Aorta (tissue), 5 donors: ENCODE measurements around the gene OSBPL10. TPM values are rescaled to one million over a fixed set of nuclear protein-coding genes. Genes with fewer than 3 reads are reported as not detected.

Experiments used
- ATAC-seq: fragments of 200-7000 bp; cut with Tn5 transposase; one replicate; pipeline ENCODE4 v1.9.1; 2022; ENCODE audit warnings: moderate library complexity; ENCODE audit not compliant: low FRiP score
- DNase-seq, 2 donors: peaks; one replicate each; pipeline ENCODE4 v3.0.0-alpha.2; 2020
- H3K27ac ChIP-seq, 2 donors: one replicate each; pipeline ENCODE4 v1.5.1; 2013; ENCODE audit warnings: low read length in 2 of 2, mild to moderate bottlenecking in 2 of 2, moderate library complexity in 2 of 2, control low read depth in 1 of 2, inconsistent platforms in 1 of 2, low read depth in 1 of 2
- H3K27me3 ChIP-seq, 2 donors: one replicate each; pipeline ENCODE4 v1.6.1; 2013; ENCODE audit warnings: control low read depth in 1 of 2, low read length in 1 of 2, mild to moderate bottlenecking in 1 of 2, moderate library complexity in 1 of 2; ENCODE audit not compliant: insufficient read depth in 2 of 2, control insufficient read depth in 1 of 2
- H3K36me3 ChIP-seq, 2 donors: one replicate each; pipeline ENCODE4 v1.6.1; 2013; ENCODE audit warnings: control low read depth in 1 of 2, low read length in 1 of 2, mild to moderate bottlenecking in 1 of 2; ENCODE audit not compliant: insufficient read depth in 2 of 2, control insufficient read depth in 1 of 2
- H3K4me1 ChIP-seq, 2 donors: one replicate each; pipeline ENCODE4 v1.6.1; 2013; ENCODE audit warnings: low read length in 2 of 2, control low read depth in 1 of 2, mild to moderate bottlenecking in 1 of 2, moderate library complexity in 1 of 2; ENCODE audit not compliant: insufficient read depth in 2 of 2, control insufficient read depth in 1 of 2
- H3K4me3 ChIP-seq, 2 donors: one replicate each; pipeline ENCODE4 v1.5.1; 2013; ENCODE audit warnings: low read length in 2 of 2, control low read depth in 1 of 2, mild to moderate bottlenecking in 1 of 2
- H3K9me3 ChIP-seq: one replicate; pipeline ENCODE4 v1.6.1; 2013; ENCODE audit warnings: mild to moderate bottlenecking, low read length; ENCODE audit not compliant: control insufficient read depth
- WGBS, 2 donors: extraction: QIAGEN DNeasy Blood & Tissue Kit; methylation state at CpG; one replicate each; pipeline ENCODE4 v1.1.7; 2013; 5-methylcytosine and 5-hydroxymethylcytosine counted together
- intact Hi-C, 2 donors: fragments of 100-400 bp; cut with DNase I; formaldehyde crosslinking; loops; one replicate each; pipeline versions ENCODE4 v1.14.2 to v1.15.0; 2022
- polyA plus RNA-seq, 2 donors: library from polyadenylated mRNA; stranded (reverse); fragments of 200-250 nt; gene quantifications; one replicate each; pipeline ENCODE4 v1.2.3, GENCODE V29; 2013
- total RNA-seq, 2 donors: library from RNA; stranded (reverse); fragmentation: NEBNext Ultra II Directional; extraction: Animal tissue kit (Norgen Biotek cat#: 25700); gene quantifications; one replicate each; pipeline ENCODE4 v1.2.1, GENCODE V29; 2021
- donor health status: healthy with polysubstance abuse.
- donor health status: Bipolar disorder and iron deficiency.
- donor health status: DM: no; HTN: no; CAD: no.
- donor health status: DM: no; HTN: no; CAD: no.
- donor health status: DM: yes; HTN: yes; CAD: no.

The OSBPL10 gene
- total and polyA plus RNA-seq, 4 donors: 3.1 to 47.9 (median 17.4) TPM

DNA sequence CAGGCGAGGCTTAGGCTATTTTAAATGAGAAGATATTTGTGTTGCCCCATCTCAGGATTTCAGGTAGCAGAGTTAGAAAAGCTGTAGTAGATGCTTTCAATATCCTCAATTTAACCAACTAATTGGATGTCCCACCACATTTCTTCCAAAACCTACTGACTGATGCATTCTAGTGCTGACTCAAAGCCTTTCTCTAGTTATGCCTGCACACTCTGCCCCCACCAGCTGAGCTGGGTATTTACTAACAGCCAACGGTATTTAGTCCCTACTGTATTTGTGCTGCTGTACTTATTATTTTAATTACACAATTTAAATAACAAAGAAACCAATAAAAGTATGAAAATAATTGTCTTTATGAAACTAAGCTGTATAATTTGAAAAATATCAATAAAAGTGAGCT, 139.5 kb downstream of the OSBPL10 start:
- Histone ChIP-seq H3K4me1 (no peaks in the 10 kb centered on the region), H3K27ac (no peak overlapping the region), H3K4me3 (no peak overlapping the region), H3K27me3 (no peaks in the 10 kb centered on the region), H3K36me3 (no peaks in the 10 kb centered on the region), H3K9me3 (no peaks in the 10 kb centered on the region)
- DNase-seq (no peak), ATAC-seq (no peak)
- 85 to 90% methylated on average over 2 of the region's 2 CpGs for WGBS, 2 donors
- intact Hi-C loops: no loop called here

DNA sequence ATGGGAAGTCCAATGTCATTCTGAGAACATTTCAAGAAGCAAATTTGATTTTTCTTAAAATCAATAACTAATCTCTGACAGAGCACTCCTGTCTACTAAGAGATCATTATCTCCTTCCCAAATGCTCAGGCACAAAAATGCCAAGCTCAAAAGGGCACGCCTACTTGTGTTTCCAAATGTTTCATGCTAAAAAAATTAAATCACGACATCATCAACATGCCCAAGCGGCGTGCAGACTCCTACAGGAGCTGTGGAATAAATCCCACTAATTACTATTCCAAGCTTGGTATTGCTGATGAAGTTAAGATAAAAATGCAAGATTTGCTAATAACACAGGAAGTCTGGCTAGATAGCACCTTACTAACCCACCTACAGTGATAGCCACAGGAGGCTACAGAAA, 140.8 kb downstream of the OSBPL10 start:
- Histone ChIP-seq H3K4me1 (no peaks in the 10 kb centered on the region), H3K27me3 (no peaks in the 10 kb centered on the region), H3K27ac (no peak overlapping the region), H3K4me3 (no peak overlapping the region), H3K36me3 (no peaks in the 10 kb centered on the region), H3K9me3 (no peaks in the 10 kb centered on the region)
- intact Hi-C loops: no loop called here
- 96 to 97% methylated on average over 4 of the region's 4 CpGs for WGBS, 2 donors
- DNase-seq (no peak), ATAC-seq (no peak)

DNA sequence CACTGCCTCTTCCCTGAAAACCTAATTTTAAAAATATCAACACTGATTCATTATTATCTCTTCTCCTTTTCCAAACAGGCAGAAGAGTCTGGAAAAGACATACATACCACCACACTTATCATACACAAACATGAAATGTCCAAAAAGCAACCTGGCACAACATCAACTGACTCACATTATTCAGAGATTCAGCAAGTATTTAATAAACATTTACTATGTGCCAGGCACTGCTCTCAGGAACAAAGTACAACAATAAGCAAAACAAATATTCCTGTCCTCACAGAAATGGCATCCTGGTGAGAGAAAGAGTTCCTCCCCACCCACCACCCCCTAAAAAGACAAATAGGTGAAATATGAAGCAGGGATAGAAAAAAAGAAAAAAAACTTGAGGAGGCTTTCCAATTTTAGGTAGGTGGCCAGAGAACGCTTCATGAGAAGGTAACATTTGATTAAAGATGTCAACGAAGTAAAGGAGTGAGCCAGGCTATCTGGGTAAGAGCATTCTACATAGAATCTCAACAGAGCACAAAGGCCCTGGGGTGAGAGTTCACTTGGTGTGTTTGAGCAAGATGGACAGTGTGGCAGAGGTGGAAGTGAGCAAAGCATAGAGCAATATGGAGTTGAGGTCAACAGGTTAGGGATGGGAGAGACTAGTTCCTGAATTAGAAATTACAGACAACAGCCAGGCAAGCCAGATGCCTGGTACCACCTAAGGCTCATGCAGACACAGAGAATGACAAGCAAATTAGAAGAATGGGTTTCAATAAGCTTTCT, 141.7 kb downstream of the OSBPL10 start:
- Histone ChIP-seq H3K4me3 (no peak overlapping the region), H3K9me3 (no peaks in the 10 kb centered on the region), H3K36me3 (no peaks in the 10 kb centered on the region), H3K27ac (no peak overlapping the region), H3K4me1 (no peaks in the 10 kb centered on the region), H3K27me3 (no peaks in the 10 kb centered on the region)
- 92 to 94% methylated on average over 2 of the region's 2 CpGs for WGBS, 2 donors
- ATAC-seq: no peak
- no peak for DNase-seq
- intact Hi-C loops: no loop called here

GRCh38 chr3:31836131-31837075, 144.7 kb downstream of the OSBPL10 start:
- WGBS, 2 donors: 83 to 86% methylated on average over 6 of the region's 6 CpGs
- intact Hi-C loops: no loop called here
- no peak overlapping the region for H3K4me3 ChIP-seq
- DNase-seq: no peak
- no peak for ATAC-seq
- no peaks in the 10 kb centered on the region for H3K9me3 ChIP-seq
- H3K27ac ChIP-seq: no peak overlapping the region
- no peaks in the 10 kb centered on the region for H3K4me1 ChIP-seq
- no peaks in the 10 kb centered on the region for H3K36me3 ChIP-seq
- H3K27me3 ChIP-seq: no peaks in the 10 kb centered on the region

GRCh38 chr3:31833391-31834190, 147.5 kb downstream of the OSBPL10 start:
- Histone ChIP-seq H3K27me3 (no peaks in the 10 kb centered on the region), H3K9me3 (no peaks in the 10 kb centered on the region), H3K36me3 (no peaks in the 10 kb centered on the region), H3K27ac (no peak overlapping the region), H3K4me1 (no peaks in the 10 kb centered on the region), H3K4me3 (no peak overlapping the region)
- DNase-seq: no peak
- ATAC-seq: no peak
- intact Hi-C loops: no loop called here
- WGBS, 2 donors: 68 to 78% methylated on average over 6 of the region's 6 CpGs

DNA sequence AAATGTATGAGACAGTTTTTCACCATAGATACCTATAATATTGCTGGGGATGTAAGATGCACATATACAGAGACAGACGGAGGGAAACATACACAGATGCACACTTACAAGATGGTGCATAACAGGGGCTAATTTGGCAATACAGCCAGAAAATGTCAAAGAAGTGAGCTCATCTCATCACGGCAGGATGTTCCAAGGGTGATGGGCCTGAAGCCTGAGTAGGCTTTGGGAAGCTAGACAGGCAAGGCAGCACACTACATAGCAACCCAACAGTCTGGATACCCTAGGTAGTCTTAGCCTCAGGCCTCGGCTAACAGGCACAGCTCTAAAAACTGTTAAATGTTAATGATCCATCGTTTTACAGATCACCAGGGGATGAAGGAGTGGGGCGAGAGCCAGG, 148.5 kb downstream of the OSBPL10 start:
- H3K4me1 ChIP-seq: no peaks in the 10 kb centered on the region
- H3K9me3 ChIP-seq: no peaks in the 10 kb centered on the region
- no peaks in the 10 kb centered on the region for H3K36me3 ChIP-seq
- intact Hi-C loops: no loop called here
- ATAC-seq: no peak
- no peak for DNase-seq
- H3K27ac ChIP-seq: no peak overlapping the region
- WGBS, 2 donors: 89 to 92% methylated on average over 5 of the region's 5 CpGs
- H3K27me3 ChIP-seq: no peaks in the 10 kb centered on the region
- no peak overlapping the region for H3K4me3 ChIP-seq

DNA sequence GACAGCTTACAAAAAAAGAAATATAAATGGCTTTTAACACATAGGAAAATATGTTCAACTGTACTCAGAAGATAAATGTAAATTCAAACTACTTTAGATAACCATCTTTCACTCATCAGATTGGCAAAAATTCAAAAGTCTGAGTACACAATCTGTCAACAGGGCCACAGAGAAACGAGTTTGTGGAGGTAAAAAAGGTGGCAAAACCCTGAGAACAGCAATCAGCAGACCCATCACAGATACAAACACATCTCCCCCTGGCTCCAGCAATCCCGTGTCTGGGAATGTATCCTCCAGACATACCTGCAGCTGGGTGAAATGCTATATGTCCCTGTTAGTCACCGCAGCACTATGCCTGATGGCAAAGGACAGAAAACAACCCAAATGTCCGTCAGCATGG, 149.5 kb downstream of the OSBPL10 start:
- DNase-seq: no peak
- WGBS, 2 donors: 79 to 86% methylated on average over 4 of the region's 4 CpGs
- Histone ChIP-seq H3K4me1 (no peaks in the 10 kb centered on the region), H3K36me3 (no peaks in the 10 kb centered on the region), H3K27ac (no peak overlapping the region), H3K27me3 (no peaks in the 10 kb centered on the region), H3K4me3 (no peak overlapping the region), H3K9me3 (no peaks in the 10 kb centered on the region)
- ATAC-seq: no peak
- intact Hi-C loops: no loop called here

DNA sequence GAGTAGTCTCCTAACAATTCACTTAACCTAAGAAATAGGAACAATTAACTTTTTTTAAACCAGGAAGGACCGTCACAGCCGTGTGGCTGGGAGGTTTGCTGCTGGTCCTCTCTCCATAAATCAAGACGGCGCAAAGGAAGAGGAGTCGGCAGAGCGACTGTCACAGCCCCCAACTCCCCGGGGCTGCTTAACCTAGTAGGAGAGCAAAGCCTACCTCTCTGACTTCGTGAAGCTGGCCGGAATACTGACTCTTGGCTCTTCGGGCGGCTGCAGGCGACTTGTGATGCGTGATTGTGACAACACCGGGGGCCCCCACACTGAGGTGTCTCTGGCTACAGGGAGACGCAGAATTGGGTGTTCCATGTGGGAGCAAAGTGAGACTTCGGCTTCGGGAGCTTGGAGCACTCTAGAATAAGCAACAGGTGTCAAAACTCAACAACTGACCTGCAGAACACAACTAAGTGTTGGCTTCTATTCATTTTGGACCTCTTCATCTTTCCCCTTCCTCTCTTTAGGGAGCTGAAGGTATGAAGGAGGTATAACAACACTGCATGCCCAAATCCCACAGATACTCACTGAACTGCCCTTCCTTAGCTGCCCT, 151.1 kb downstream of the OSBPL10 start:
- intact Hi-C loops: no loop called here
- H3K27ac ChIP-seq: no peak overlapping the region
- DNase-seq (no peak), ATAC-seq (no peak)
- H3K4me1 ChIP-seq: no peaks in the 10 kb centered on the region
- H3K36me3 ChIP-seq: no peaks in the 10 kb centered on the region
- H3K4me3 ChIP-seq: no peak overlapping the region
- no peaks in the 10 kb centered on the region for H3K9me3 ChIP-seq
- 87 to 89% methylated on average over 17 of the region's 17 CpGs for WGBS, 2 donors
- H3K27me3 ChIP-seq: no peaks in the 10 kb centered on the region
